ENCODE data around the gene SEMA5B. TPM values are rescaled to one million over a fixed set of nuclear protein-coding genes. Genes with fewer than 3 reads are reported as not detected.

Gene SEMA5B
- total and polyA plus RNA-seq, 9 of the 15 experiments (the other 6 are each of a cell fraction or from before 2014, with no cell fraction given): not detected

GRCh38 chr3:123047062-123047319 is 19.4 kb upstream of the SEMA5B start (continued):
- TF ChIP-seq SMAD2 (IDR thresholded peaks at IDR 0.05; ENCODE audit: low read depth, low read length) (no peak), SOX6 (IDR thresholded peaks at IDR 0.05) (no peak), CEBPG (CRISPR knock-in tag; IDR thresholded peaks at IDR 0.05) (no peak), CEBPG (tag; conservative IDR thresholded peaks at IDR 0.05 in 1 of 2, IDR thresholded peaks at IDR 0.05 in 1 of 2) (no peak), POLR3A (IDR thresholded peaks at IDR 0.05; ENCODE audit: borderline replicate concordance, extremely low read depth, insufficient read depth, insufficient read length) (no peak), ZNF232 (CRISPR knock-in tag; IDR thresholded peaks at IDR 0.05) (no peak), ELF4 (CRISPR knock-in tag; IDR thresholded peaks at IDR 0.05) (no peak), MAFK (IDR thresholded peaks at IDR 0.05; ENCODE audit: low read length) (no peak), NCOA6 (IDR thresholded peaks at IDR 0.05) (no peak), SAFB2 (IDR thresholded peaks at IDR 0.05; ENCODE audit: borderline replicate concordance, low read depth, low read length, severe bottlenecking) (no peak), MCM5 (IDR thresholded peaks at IDR 0.05; ENCODE audit: low read depth) (no peak), EP300 (IDR thresholded peaks at IDR 0.05; ENCODE audit: low read length) (no peak), SUPT5H (IDR thresholded peaks at IDR 0.05) (no peak)
- TF ChIP-seq, protein P1, sequence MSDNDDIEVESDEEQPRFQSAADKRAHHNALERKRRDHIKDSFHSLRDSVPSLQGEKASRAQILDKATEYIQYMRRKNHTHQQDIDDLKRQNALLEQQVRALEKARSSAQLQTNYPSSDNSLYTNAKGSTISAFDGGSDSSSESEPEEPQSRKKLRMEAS (CRISPR knock-in tag; IDR thresholded peaks at IDR 0.05): no peak

Measured in K562 (cell line).